Stomach (tissue), 9 donors: Measurements from ENCODE around the gene TRIM27. TPM values are rescaled to one million over a fixed set of nuclear protein-coding genes. Genes with fewer than 3 reads are reported as not detected.

Experiments
- DNase-seq, 2 donors: peaks; one replicate each; pipeline versions ENCODE4 v3.0.0 to v3.0.0-alpha.2; 2013 to 2019
- H3K27ac ChIP-seq, 5 donors: fragments of 200-600 bp in 4 of 5; sonication (generic) in 4 of 5; one replicate each; pipeline ENCODE4 v1.5.1; 2013 to 2019; ENCODE audit warnings: mild to moderate bottlenecking in 1 of 5, moderate library complexity in 1 of 5
- H3K27me3 ChIP-seq, 3 donors: fragments of 200-600 bp; sonication (generic); one replicate each; pipeline ENCODE4 v1.5.1; 2017 to 2019; ENCODE audit warnings: mixed run types in 1 of 3
- H3K36me3 ChIP-seq, 4 donors: fragments of 200-600 bp; sonication (generic); 1 replicate in 3 of 4; 2 replicates in 1 of 4; pipeline ENCODE4 v1.5.1; 2016 to 2019
- H3K4me1 ChIP-seq, 4 donors: fragments of 200-600 bp; sonication (generic); one replicate each; pipeline ENCODE4 v1.5.1; 2016 to 2019
- H3K4me3 ChIP-seq, 4 donors: fragments of 200-600 bp; sonication (generic) in 3 of 4; one replicate each; pipeline ENCODE4 v1.5.1; 2016 to 2019; ENCODE audit warnings: mild to moderate bottlenecking in 1 of 4
- H3K9me3 ChIP-seq, 4 donors: fragments of 200-600 bp; sonication (generic); one replicate each; pipeline ENCODE4 v1.5.1; 2016 to 2019
- EP300 ChIP-seq: sonication (generic); formaldehyde crosslinking; IDR thresholded peaks from one replicate; pipeline ENCODE4 v1.6.1; 2017; ENCODE audit warnings: antibody characterized with exemption
- POLR2A ChIP-seq, 4 donors: fragments of 450-650 bp; IDR thresholded peaks; one replicate each; pipeline ENCODE4 v1.6.1; 2016; ENCODE audit warnings: antibody characterized with exemption in 4 of 4, control low read depth in 2 of 4, mild to moderate bottlenecking in 1 of 4, moderate library complexity in 1 of 4
- POLR2AphosphoS5 ChIP-seq, 3 donors: sonication (generic); formaldehyde crosslinking; IDR thresholded peaks; one replicate each; pipeline ENCODE4 v1.6.1; 2016; ENCODE audit warnings: antibody characterized with exemption in 3 of 3
- WGBS, 5 donors: extraction: QIAGEN DNeasy Blood & Tissue Kit in 3 of 5; methylation state at CpG; one replicate each; pipeline versions ENCODE4 v1.1.5 to v1.1.7; 2013 to 2018; 5-methylcytosine and 5-hydroxymethylcytosine counted together
- intact Hi-C: fragments of 100-400 bp; cut with DNase I; formaldehyde crosslinking; loops from one replicate; pipeline ENCODE4 v1.15.1; 2023; ENCODE audit warnings: low total_unique reads
- polyA plus RNA-seq, 3 donors: library from polyadenylated mRNA; stranded (reverse); fragments of 200-250 nt; gene quantifications; one replicate each; pipeline ENCODE4 v1.2.3, GENCODE V29; 2013
- total RNA-seq, 5 donors: library from RNA; depleted of rRNA; stranded (reverse); fragments of >200 nt; gene quantifications; one replicate each; pipeline versions ENCODE4 v1.1.0 to v1.2.3, GENCODE V29; 2014 to 2016
- TF ChIP-seq, protein P1 (sequence below), 7 experiments: fragments of 450-650 bp in 4 of 7; fragments of 200-600 bp in 3 of 7; sonication (generic) in 3 of 7; IDR thresholded peaks; one replicate each; pipeline ENCODE4 v1.5.1; 2016 to 2019; ENCODE audit warnings: antibody characterized with exemption in 7 of 7, control low read depth in 2 of 7, mild to moderate bottlenecking in 1 of 7
- donor health status: healthy with polysubstance abuse.
- donor health status: Bipolar disorder and iron deficiency.
- donor health status: healthy.

Gene TRIM27
- total and polyA plus RNA-seq, 8 donors = 24.2 to 102 (median 59.5) TPM

DNA sequence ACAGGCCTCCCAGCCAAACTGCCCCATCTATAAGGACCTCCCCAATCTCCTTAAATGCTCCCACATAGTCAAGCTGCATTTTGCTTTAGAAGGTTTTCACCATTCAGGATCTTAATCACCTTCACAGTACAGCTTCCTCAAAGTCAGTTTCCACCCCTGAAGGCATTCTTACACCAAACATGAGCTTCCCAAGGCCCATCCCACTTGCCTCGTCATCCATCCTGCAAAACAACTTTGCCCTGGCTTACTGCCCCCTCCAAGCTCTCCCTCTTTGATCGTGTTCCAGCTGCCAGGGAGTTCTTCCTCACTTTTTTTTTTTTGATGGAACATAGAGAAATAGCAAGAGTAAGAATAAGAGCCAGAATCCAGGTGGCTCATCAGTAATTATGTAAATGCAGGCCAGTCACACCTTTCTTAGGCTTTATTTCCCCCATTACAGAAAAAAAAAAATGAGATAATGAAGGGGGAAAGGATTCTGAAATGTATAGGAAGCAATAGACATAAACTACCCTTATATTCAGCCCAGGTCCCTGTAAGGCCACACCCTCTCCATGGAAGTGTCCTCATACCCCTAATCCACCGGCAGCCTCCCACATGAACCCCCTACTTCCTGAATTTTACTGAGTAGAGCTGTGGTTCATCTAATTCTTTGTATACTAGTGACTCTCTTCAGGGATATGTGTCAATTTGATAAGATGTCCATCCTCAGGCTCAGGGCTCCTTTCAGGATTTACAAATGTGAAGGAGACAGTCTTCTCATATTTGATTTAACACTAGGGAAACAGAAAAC, 12.7 kb downstream of the TRIM27 start:
- DNase-seq = no peak
- no peak overlapping the region for H3K4me3 ChIP-seq
- no peaks in the 10 kb centered on the region for H3K9me3 ChIP-seq
- intact Hi-C loops = no loop called here
- WGBS, 5 donors = 77 to 89% (median 82%) methylated on average over 3 of the region's 3 CpGs
- H3K27ac ChIP-seq = no peak overlapping the region
- H3K4me1 ChIP-seq = no peaks in the 10 kb centered on the region
- TF ChIP-seq POLR2A (IDR thresholded peaks at IDR 0.05) = no peak
- no peak for TF ChIP-seq EP300
- no peak for TF ChIP-seq POLR2AphosphoS5 (IDR thresholded peaks at IDR 0.05)
- TF ChIP-seq, protein P1, sequence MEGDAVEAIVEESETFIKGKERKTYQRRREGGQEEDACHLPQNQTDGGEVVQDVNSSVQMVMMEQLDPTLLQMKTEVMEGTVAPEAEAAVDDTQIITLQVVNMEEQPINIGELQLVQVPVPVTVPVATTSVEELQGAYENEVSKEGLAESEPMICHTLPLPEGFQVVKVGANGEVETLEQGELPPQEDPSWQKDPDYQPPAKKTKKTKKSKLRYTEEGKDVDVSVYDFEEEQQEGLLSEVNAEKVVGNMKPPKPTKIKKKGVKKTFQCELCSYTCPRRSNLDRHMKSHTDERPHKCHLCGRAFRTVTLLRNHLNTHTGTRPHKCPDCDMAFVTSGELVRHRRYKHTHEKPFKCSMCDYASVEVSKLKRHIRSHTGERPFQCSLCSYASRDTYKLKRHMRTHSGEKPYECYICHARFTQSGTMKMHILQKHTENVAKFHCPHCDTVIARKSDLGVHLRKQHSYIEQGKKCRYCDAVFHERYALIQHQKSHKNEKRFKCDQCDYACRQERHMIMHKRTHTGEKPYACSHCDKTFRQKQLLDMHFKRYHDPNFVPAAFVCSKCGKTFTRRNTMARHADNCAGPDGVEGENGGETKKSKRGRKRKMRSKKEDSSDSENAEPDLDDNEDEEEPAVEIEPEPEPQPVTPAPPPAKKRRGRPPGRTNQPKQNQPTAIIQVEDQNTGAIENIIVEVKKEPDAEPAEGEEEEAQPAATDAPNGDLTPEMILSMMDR (IDR thresholded peaks at IDR 0.05) = no peak
- peaks cover 71 to 100% (median 99%) of the 10 kb centered on the region in 4 donors for H3K36me3 ChIP-seq
- no peaks in the 10 kb centered on the region for H3K27me3 ChIP-seq

DNA sequence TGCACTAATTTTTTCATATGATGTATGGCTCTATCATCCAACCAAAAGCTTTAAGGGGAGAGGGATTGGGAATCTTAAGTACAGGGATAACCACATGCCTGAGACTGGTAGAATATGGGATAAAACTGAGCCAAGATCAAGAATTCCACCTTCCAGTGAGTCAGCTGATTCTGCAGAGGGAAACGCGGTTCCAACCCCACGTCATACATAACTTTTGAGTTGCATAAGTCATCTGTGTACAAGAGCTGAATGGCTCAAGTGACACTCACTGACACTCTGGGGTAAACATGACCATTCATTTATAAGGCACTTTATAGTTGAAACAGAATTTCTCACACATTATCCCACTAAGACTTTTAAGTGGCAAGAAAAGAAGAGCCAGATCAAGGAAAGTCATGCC, 16.4 kb downstream of the TRIM27 start:
- WGBS, 5 donors = 72 to 91% (median 80%) methylated on average over 3 of the region's 3 CpGs
- TF ChIP-seq EP300 (no peak), POLR2AphosphoS5 (IDR thresholded peaks at IDR 0.05) (no peak), POLR2A (IDR thresholded peaks at IDR 0.05) (no peak)
- TF ChIP-seq, protein P1 (IDR thresholded peaks at IDR 0.05) = no peak
- DNase-seq = no peak
- H3K27ac ChIP-seq = no peak overlapping the region
- intact Hi-C loops = no loop called here
- no peak overlapping the region for H3K4me3 ChIP-seq
- peaks cover 69 to 100% (median 100%) of the 10 kb centered on the region in 4 donors for H3K36me3 ChIP-seq
- H3K27me3 ChIP-seq = no peaks in the 10 kb centered on the region
- no peaks in the 10 kb centered on the region for H3K9me3 ChIP-seq
- no peaks in the 10 kb centered on the region for H3K4me1 ChIP-seq

DNA sequence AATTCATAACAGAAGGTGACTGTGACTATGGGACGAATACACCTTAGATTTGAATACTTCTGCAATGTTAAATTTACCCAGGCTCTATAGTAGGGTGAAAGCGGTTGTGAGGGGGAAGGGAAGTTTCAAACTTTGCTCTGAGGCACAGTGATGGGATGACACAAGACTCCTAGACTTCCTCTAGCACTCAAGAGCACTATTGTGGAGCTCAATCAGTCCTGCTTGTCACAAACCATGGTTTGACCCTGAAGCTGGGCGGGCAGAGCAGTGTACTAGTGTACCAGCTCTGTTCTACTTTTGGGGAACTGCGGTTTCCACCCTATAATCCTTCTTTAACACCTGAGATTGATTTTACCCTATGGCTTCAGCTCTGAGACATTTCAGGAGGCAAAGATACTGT, 17.1 kb downstream of the TRIM27 start:
- no peaks in the 10 kb centered on the region for H3K9me3 ChIP-seq
- TF ChIP-seq POLR2AphosphoS5 (IDR thresholded peaks at IDR 0.05) (no peak), EP300 (no peak), POLR2A (IDR thresholded peaks at IDR 0.05) (no peak)
- H3K36me3 ChIP-seq = peaks cover 63 to 100% (median 100%) of the 10 kb centered on the region in 4 donors
- WGBS, 5 donors = 85 to 95% (median 90%) methylated on average over 4 of the region's 4 CpGs
- no peaks in the 10 kb centered on the region for H3K4me1 ChIP-seq
- no peak overlapping the region for H3K27ac ChIP-seq
- no peaks in the 10 kb centered on the region for H3K27me3 ChIP-seq
- DNase-seq = no peak
- no peak overlapping the region for H3K4me3 ChIP-seq
- intact Hi-C loops = no loop called here

DNA sequence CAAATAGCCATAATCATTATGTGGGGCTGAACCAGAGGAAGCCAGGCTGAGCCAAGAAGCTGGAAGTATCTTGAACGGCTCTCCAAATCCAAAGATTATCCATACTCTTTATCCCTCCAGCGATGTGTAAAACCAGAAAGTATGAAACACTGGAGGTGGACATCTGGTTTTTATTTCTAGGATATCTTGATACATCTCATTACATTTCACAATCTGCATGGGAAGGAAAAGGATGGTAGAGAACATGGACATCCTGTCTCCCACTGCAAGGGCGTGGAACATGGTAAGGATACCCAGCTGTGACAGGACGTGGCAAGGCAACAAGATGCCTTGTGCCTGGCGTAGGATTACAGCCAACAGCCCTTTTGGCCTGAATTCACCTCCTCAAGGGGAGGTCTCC, 20.1 kb downstream of the TRIM27 start:
- TF ChIP-seq POLR2AphosphoS5 (IDR thresholded peaks at IDR 0.05) = no peak
- H3K4me1 ChIP-seq = no peaks in the 10 kb centered on the region
- WGBS, 5 donors = 93 to 99% (median 98%) methylated on average over 5 of the region's 5 CpGs
- intact Hi-C loops = no loop called here
- peaks cover 48 to 86% (median 84%) of the 10 kb centered on the region in 4 donors for H3K36me3 ChIP-seq
- H3K4me3 ChIP-seq = no peak overlapping the region
- H3K27me3 ChIP-seq = no peaks in the 10 kb centered on the region
- no peak overlapping the region for H3K27ac ChIP-seq
- H3K9me3 ChIP-seq = no peaks in the 10 kb centered on the region
- DNase-seq = no peak

DNA sequence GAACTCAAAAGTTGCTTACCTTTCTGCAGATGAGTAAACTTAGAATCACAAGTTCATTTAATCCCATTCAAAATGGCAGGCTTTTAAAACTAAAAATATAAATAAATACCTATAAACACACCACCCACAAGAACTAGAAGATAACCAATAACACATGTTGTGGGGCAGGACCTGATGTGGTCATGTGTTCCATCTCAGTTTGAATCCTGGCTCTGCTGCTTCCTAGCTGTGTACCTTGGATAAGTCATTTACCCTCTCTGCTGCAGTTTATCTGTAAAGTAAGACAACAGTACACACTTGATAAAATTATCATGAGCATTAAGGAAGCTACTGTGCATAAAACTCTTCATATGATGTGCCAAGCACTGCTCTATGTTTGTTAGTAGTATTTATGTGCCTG, 22.0 kb downstream of the TRIM27 start:
- intact Hi-C loops = no loop called here
- Histone ChIP-seq H3K27me3 (no peaks in the 10 kb centered on the region), H3K4me3 (no peak overlapping the region), H3K4me1 (peaks cover 0 to 15% (median 9%) of the 10 kb centered on the region in 4 donors), H3K36me3 (peaks cover 35 to 68% (median 65%) of the 10 kb centered on the region in 4 donors), H3K27ac (no peak overlapping the region), H3K9me3 (no peaks in the 10 kb centered on the region)
- DNase-seq = no peak
- no peak for TF ChIP-seq POLR2AphosphoS5 (IDR thresholded peaks at IDR 0.05)
- TF ChIP-seq EP300 = no peak
- TF ChIP-seq POLR2A (IDR thresholded peaks at IDR 0.05) = no peak
- TF ChIP-seq, protein P1 (IDR thresholded peaks at IDR 0.05) = no peak
